Measurements from ENCODE around the gene NDUFAF8.

GRCh38 chr17:81194941-81195901 lies 43.9 kb upstream of the NDUFAF8 start:
- no peak for TF ChIP-seq CTCF (conservative IDR thresholded peaks at IDR 0.05; ENCODE audit: low read depth, low read length)
- no peak for TF ChIP-seq EZH2 (IDR thresholded peaks at IDR 0.05; ENCODE audit: borderline replicate concordance, low read depth, low read length, poor library complexity, severe bottlenecking)
